ENCODE results near the gene GAGE12E.
"Not testable (repeated sequence)": the region's sequence is repeated elsewhere in the genome, so short reads cannot be mapped to it uniquely, and the experiment has no call there.

- not testable (repeated sequence) for TF ChIP-seq CTCF, POLR2AphosphoS5 (IDR thresholded peaks at IDR 0.05)
Observed at GRCh38 chrX:49560542-49560941, 9.5 kb downstream of the GAGE12E start, which contains the start of gene GAGE12F.

Measured in esophagus muscularis mucosa (tissue), 3 donors.